ENCODE data around the gene ANKRD61. TPM values are rescaled to one million over a fixed set of nuclear protein-coding genes. Genes with fewer than 3 reads are reported as not detected.
A peak's percentile ranks its signal among the peaks of the same experiment; 100 is the strongest.
"Not testable (repeated sequence)": the region's sequence is repeated elsewhere in the genome, so short reads cannot be mapped to it uniquely, and the experiment has no call there.

ANKRD61 gene
- total and polyA plus RNA-seq, 3 donors from 2014 or later = 6.8 to 17.3 (median 8.4) TPM

- Histone ChIP-seq H3K4me3 (peak within 1 kb of the TSS; percentile 66 to 72), H3K9me3 (no peaks in the 10 kb centered on the region), H3K27ac (peak within 1 kb of the TSS; percentile 87 to 92), H3K4me1 (peaks cover 8% of the 10 kb centered on the region), H3K27me3 (no peaks in the 10 kb centered on the region), H3K36me3 (ENCODE audit: low read depth, missing control alignments) (no peaks in the 10 kb centered on the region)
- WGBS, 2 donors = 0 to 1% methylated on average over 22 to 71 of the region's 84 CpGs
- intact Hi-C loops (cut with DNase I; ENCODE audit: low total_unique reads) = no loop called here
- TF ChIP-seq POLR2A (IDR thresholded peaks at IDR 0.05) = peak; percentile 14
- peak in 1 of 3 experiments; percentile 34 for TF ChIP-seq CTCF (IDR thresholded peaks at IDR 0.05)
- peak; percentile 99 for DNase-seq
Observed at GRCh38 chr7:6008668-6009611, 22.2 kb upstream of the ANKRD61 start, which contains the start of the genes AIMP2 and PMS2. Gene AIMP2, plus strand, starts transcription at chr7:6009272. Its CDS starts 92 bp downstream, at chr7:6009364. Gene PMS2, minus strand, starts transcription at chr7:6009049. Its CDS starts 30 bp downstream, at chr7:6009019.

GRCh38 chr7:6010370-6010769 lies 20.8 kb upstream of the ANKRD61 start:
- H3K36me3 ChIP-seq (ENCODE audit: low read depth, missing control alignments); H3K27me3 ChIP-seq; H3K9me3 ChIP-seq; DNase-seq; intact Hi-C loops (cut with DNase I; ENCODE audit: low total_unique reads); H3K4me3 ChIP-seq: not testable (repeated sequence)
- 85 to 93% methylated on average over 8 of the region's 8 CpGs for WGBS, 2 donors
- H3K27ac ChIP-seq = peak overlapping the region in 1 of 2 donors; percentile 92
- peaks cover 10% of the 10 kb centered on the region for H3K4me1 ChIP-seq

- no peaks in the 10 kb centered on the region for H3K9me3 ChIP-seq
- intact Hi-C loops (cut with DNase I; ENCODE audit: low total_unique reads) = no loop called here
- peaks cover 16% of the 10 kb centered on the region for H3K4me1 ChIP-seq
- no peaks in the 10 kb centered on the region for H3K27me3 ChIP-seq
- no peak overlapping the region for H3K27ac ChIP-seq
- TF ChIP-seq POLR2A (IDR thresholded peaks at IDR 0.05) (no peak), CTCF (IDR thresholded peaks at IDR 0.05) (no peak)
- no peaks in the 10 kb centered on the region for H3K36me3 ChIP-seq (ENCODE audit: low read depth, missing control alignments)
- no peak overlapping the region for H3K4me3 ChIP-seq
- no peak for DNase-seq
- WGBS, 2 donors = 73 to 93% methylated on average over 2 of the region's 2 CpGs
Observed at GRCh38 chr7:6011541-6011940, 19.6 kb upstream of the ANKRD61 start.

GRCh38 chr7:6012355-6013104 lies 18.6 kb upstream of the ANKRD61 start:
- WGBS, 2 donors = 88 to 89% methylated on average over 14 of the region's 14 CpGs
- Histone ChIP-seq H3K9me3 (no peaks in the 10 kb centered on the region), H3K27me3 (no peaks in the 10 kb centered on the region), H3K4me3 (no peak overlapping the region), H3K27ac (no peak overlapping the region), H3K36me3 (ENCODE audit: low read depth, missing control alignments) (no peaks in the 10 kb centered on the region), H3K4me1 (peaks cover 16% of the 10 kb centered on the region)
- intact Hi-C loops (cut with DNase I; ENCODE audit: low total_unique reads) = no loop called here
- no peak for TF ChIP-seq CTCF (IDR thresholded peaks at IDR 0.05)
- TF ChIP-seq POLR2A (IDR thresholded peaks at IDR 0.05) = no peak
- DNase-seq = no peak
